Parathyroid adenoma (tissue), 2 donors: ENCODE data around the gene LRRC47.
"Not testable (repeated sequence)": the region's sequence is repeated elsewhere in the genome, so short reads cannot be mapped to it uniquely, and the experiment has no call there.

Source experiments
- H2AFZ ChIP-seq: fragments of 300-600 bp; sonication (generic); one replicate; pipeline ENCODE4 v1.7.0; 2017; ENCODE audit warnings: antibody characterized with exemption, mild to moderate bottlenecking
- H3K27ac ChIP-seq: fragments of 300-600 bp; sonication (generic); one replicate; pipeline ENCODE4 v1.7.0; 2017
- H3K27me3 ChIP-seq: fragments of 300-600 bp; sonication (generic); one replicate; pipeline ENCODE4 v1.7.0; 2017; ENCODE audit warnings: low read length; ENCODE audit not compliant: control insufficient read depth, insufficient read depth
- H3K36me3 ChIP-seq: fragments of 300-600 bp; sonication (generic); one replicate; pipeline ENCODE4 v1.7.0; 2017; ENCODE audit warnings: low read length; ENCODE audit not compliant: control insufficient read depth, insufficient read depth
- H3K4me1 ChIP-seq: fragments of 300-600 bp; sonication (generic); one replicate; pipeline ENCODE4 v1.7.0; 2017; ENCODE audit warnings: control low read depth
- H3K4me2 ChIP-seq: fragments of 300-600 bp; sonication (generic); one replicate; pipeline ENCODE4 v1.7.0; 2017; ENCODE audit warnings: low read length
- H3K4me3 ChIP-seq: fragments of 300-600 bp; sonication (generic); one replicate; pipeline ENCODE4 v1.7.0; 2017; ENCODE audit warnings: low read depth, low read length
- H3K79me2 ChIP-seq: fragments of 300-600 bp; sonication (generic); one replicate; pipeline ENCODE4 v1.7.0; 2017; ENCODE audit warnings: control low read depth
- H3K9ac ChIP-seq: fragments of 300-600 bp; sonication (generic); one replicate; pipeline ENCODE4 v1.7.0; 2017; ENCODE audit warnings: mild to moderate bottlenecking
- H3K9me3 ChIP-seq: fragments of 300-600 bp; sonication (generic); one replicate; pipeline ENCODE4 v1.7.0; 2017; ENCODE audit warnings: low read length; ENCODE audit not compliant: control insufficient read depth
- CTCF ChIP-seq: fragments of 300-600 bp; sonication (generic); IDR thresholded peaks from one replicate; pipeline ENCODE4 v1.7.0; 2017; ENCODE audit warnings: antibody characterized with exemption, mild to moderate bottlenecking
- donor health status: primary hyperparathyroidism.

Gene LRRC47

DNA sequence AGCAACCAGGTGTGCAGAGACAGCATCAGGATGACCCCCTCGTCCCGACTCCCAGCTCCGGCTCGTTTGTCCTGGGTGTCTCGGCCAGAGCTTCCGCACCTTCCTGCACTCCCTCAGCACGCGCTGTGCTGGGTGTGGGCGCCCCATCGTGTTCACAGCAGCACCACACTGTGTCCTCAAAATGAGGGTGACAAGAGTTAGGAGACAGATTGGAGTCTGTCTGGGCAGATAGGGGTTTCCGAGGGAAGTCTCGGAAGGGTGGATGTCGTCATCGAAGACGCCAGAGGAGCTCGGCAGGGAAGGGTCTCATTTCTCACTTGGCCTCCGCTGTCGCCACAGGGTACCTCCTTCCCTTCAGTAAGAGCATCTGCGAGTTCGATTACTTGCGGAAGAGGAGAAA is 39.9 kb downstream of the LRRC47 start:
- Histone ChIP-seq H3K27me3 (no peaks in the 10 kb centered on the region), H3K27ac (no peak overlapping the region)
- no peak for TF ChIP-seq CTCF

GRCh38 chr1:3753656-3754454 is 42.4 kb downstream of the LRRC47 start:
- no peaks in the 10 kb centered on the region for H3K9me3 ChIP-seq
- no peaks in the 10 kb centered on the region for H3K4me1 ChIP-seq
- H3K4me2 ChIP-seq, result no peak overlapping the region
- H3K4me3 ChIP-seq, result no peak overlapping the region
- no peak overlapping the region for H3K9ac ChIP-seq
- no peaks in the 10 kb centered on the region for H3K79me2 ChIP-seq
- no peaks in the 10 kb centered on the region for H3K36me3 ChIP-seq
- no peak overlapping the region for H3K27ac ChIP-seq
- H3K27me3 ChIP-seq, result no peaks in the 10 kb centered on the region
- no peak overlapping the region for H2AFZ ChIP-seq
- no peak for TF ChIP-seq CTCF

More for the DNA sequence above, 39.9 kb downstream of the LRRC47 start:
- no peak overlapping the region for H3K4me3 ChIP-seq
- no peaks in the 10 kb centered on the region for H3K36me3 ChIP-seq
- no peak overlapping the region for H3K4me2 ChIP-seq
- no peaks in the 10 kb centered on the region for H3K4me1 ChIP-seq
- no peaks in the 10 kb centered on the region for H3K79me2 ChIP-seq
- H3K9ac ChIP-seq, result no peak overlapping the region
- H3K9me3 ChIP-seq, result no peaks in the 10 kb centered on the region
- H2AFZ ChIP-seq, result no peak overlapping the region

DNA sequence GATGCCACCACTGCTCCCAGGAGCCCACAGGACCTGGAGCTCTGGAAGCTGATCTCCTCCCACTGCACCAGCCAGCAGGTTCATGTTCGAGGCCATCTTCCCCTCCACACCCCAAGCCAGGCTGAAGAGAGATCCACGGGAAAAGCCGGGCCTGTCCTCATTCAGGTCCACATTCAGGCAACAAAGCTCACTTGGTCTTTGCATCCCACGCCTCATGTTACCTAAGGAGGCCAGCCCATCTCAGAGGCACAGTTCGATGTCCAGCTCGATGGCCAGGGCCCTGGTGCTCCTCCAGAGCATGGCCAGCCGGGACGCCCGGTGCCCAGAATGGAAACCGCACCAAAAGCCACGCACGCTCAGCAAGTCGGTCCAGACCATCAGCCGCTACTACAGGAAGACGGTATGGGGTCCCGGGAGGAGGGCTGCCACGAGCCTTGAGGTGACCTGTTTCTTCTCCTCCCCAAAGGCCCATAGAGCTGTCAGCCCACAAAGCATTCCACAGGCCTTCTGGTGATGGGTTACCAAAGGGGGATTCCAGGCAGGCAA is 43.8 kb downstream of the LRRC47 start, which contains the start of gene CCDC27:
Gene CCDC27, plus strand, starts transcription at position 51 of the 546 bp plus-strand sequence. Its CDS starts 32 bp downstream, at position 83.
- Histone ChIP-seq H3K27ac (no peak within 1 kb of the TSS), H3K9me3 (no peaks in the 10 kb centered on the region), H3K4me1 (no peaks in the 10 kb centered on the region), H2AFZ (no peak within 1 kb of the TSS), H3K79me2 (no peaks in the 10 kb centered on the region), H3K36me3 (no peaks in the 10 kb centered on the region), H3K9ac (no peak within 1 kb of the TSS), H3K4me2 (no peak within 1 kb of the TSS), H3K27me3 (no peaks in the 10 kb centered on the region), H3K4me3 (no peak within 1 kb of the TSS)
- TF ChIP-seq CTCF, result no peak

DNA sequence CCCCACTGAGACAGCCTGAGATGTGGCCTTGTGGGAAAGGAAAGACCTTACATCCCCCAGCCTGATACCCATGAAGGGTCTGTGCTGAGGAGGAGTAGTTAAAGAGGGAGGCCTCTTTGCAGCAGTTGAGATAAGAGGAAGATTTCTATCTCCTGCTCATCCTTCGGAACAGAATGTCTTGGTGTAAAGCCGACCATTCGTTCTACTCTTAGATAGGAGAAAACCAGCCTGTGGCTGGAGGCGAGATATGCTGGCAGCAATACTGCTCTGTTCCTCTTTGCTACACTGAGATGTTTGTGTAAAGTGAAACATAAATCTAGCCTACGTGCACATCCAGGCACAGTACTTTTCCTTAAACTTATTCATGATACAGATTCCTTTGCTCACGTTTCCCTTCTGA is 45.6 kb downstream of the LRRC47 start:
- Histone ChIP-seq H3K36me3 (no peaks in the 10 kb centered on the region), H3K27me3 (no peaks in the 10 kb centered on the region), H3K9ac (no peak overlapping the region), H3K79me2 (no peaks in the 10 kb centered on the region), H3K4me2 (no peak overlapping the region), H3K9me3 (no peaks in the 10 kb centered on the region), H3K4me1 (no peaks in the 10 kb centered on the region), H3K4me3 (no peak overlapping the region), H2AFZ (no peak overlapping the region), H3K27ac (no peak overlapping the region)
- TF ChIP-seq CTCF, result no peak

- TF ChIP-seq CTCF, result no peak
- no peak overlapping the region for H2AFZ ChIP-seq
- H3K36me3 ChIP-seq, result no peaks in the 10 kb centered on the region
- H3K27ac ChIP-seq, result no peak overlapping the region
- H3K9ac ChIP-seq, result no peak overlapping the region
- H3K4me1 ChIP-seq, result no peaks in the 10 kb centered on the region
- no peaks in the 10 kb centered on the region for H3K79me2 ChIP-seq
- no peak overlapping the region for H3K4me2 ChIP-seq
- no peaks in the 10 kb centered on the region for H3K27me3 ChIP-seq
- H3K9me3 ChIP-seq, result no peaks in the 10 kb centered on the region
- H3K4me3 ChIP-seq, result no peak overlapping the region
Measured at GRCh38 chr1:3749512-3749911, 46.8 kb downstream of the LRRC47 start.

DNA sequence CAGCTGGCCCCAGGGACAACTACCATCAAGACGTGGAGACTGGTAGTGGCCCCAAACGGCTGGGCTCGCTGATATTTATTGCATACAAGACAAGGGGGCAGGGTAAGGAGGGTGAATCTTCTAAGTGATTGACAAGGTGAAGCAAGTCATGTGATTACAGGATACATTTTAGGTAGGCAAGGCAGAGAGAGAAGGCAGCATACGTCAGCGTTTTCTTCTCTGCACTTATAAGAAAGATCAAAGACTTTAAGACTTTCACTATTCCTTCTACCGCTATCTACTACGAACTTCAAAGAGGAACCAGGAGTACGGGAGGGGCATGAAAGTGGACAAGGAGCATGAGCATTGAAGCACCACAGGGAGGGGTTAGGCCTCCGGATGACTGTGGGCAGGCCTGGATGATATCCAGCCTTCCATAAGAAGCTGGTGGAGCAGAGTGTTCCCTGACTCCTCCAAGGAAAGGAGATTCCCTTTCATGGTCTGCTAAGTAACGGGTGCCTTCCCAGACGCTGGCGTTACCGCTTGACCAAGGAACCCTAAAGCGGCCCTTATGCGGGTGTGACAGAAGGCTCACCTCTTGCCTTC is 47.9 kb downstream of the LRRC47 start:
- not testable (repeated sequence) for H3K4me3 ChIP-seq, H3K27ac ChIP-seq, H3K4me2 ChIP-seq, H3K9ac ChIP-seq, H3K9me3 ChIP-seq, H3K27me3 ChIP-seq, H2AFZ ChIP-seq, H3K4me1 ChIP-seq, H3K79me2 ChIP-seq, H3K36me3 ChIP-seq
